ENCODE measurements around the gene SLC13A3.

DNA sequence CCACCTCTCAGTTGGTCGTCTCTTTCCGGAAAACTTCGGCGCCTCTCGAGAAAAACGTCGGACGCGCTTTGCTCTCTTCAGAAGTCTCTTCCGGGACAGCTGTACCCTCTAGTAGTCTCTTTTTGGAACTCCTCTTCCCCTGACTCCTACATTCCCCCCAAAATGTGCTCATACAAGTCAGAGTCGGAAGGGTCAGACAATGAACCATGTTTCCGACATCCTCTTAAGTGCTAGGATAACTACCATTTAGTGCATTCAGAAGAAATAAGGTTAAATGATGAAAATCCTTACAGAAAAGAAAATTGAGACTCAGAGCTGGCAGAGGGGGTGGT, 38.5 kb upstream of the SLC13A3 start:
- TF ChIP-seq, protein P1, sequence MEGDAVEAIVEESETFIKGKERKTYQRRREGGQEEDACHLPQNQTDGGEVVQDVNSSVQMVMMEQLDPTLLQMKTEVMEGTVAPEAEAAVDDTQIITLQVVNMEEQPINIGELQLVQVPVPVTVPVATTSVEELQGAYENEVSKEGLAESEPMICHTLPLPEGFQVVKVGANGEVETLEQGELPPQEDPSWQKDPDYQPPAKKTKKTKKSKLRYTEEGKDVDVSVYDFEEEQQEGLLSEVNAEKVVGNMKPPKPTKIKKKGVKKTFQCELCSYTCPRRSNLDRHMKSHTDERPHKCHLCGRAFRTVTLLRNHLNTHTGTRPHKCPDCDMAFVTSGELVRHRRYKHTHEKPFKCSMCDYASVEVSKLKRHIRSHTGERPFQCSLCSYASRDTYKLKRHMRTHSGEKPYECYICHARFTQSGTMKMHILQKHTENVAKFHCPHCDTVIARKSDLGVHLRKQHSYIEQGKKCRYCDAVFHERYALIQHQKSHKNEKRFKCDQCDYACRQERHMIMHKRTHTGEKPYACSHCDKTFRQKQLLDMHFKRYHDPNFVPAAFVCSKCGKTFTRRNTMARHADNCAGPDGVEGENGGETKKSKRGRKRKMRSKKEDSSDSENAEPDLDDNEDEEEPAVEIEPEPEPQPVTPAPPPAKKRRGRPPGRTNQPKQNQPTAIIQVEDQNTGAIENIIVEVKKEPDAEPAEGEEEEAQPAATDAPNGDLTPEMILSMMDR (conservative IDR thresholded peaks at IDR 0.05; ENCODE audit: low read length), result no peak
- TF ChIP-seq EZH2phosphoT487 (IDR thresholded peaks at IDR 0.05; ENCODE audit: borderline replicate concordance), result no peak
